ENCODE measurements around the gene PRKCE. TPM values are rescaled to one million over a fixed set of nuclear protein-coding genes. Genes with fewer than 3 reads are reported as not detected.

The PRKCE gene
- total RNA-seq, 1 experiment from 2014 or later = 4.4 TPM

GRCh38 chr2:45706033-45706432 lies 54.6 kb downstream of the PRKCE start:
- Mint-ChIP-seq H3K4me1 (ENCODE audit: low read depth, unreplicated experiment) (no peaks in the 10 kb centered on the region), H3K27me3 (ENCODE audit: insufficient read depth, unreplicated experiment) (no peaks in the 10 kb centered on the region), H3K4me3 (ENCODE audit: unreplicated experiment) (no peak overlapping the region), H3K36me3 (ENCODE audit: insufficient read depth, unreplicated experiment) (no peaks in the 10 kb centered on the region), H3K9me3 (ENCODE audit: unreplicated experiment) (no peaks in the 10 kb centered on the region), H3K27ac (ENCODE audit: unreplicated experiment) (no peak overlapping the region)
- BruUV-seq (replicated peaks) = no TSS peak
- TF ChIP-seq CTCF (IDR thresholded peaks at IDR 0.05; ENCODE audit: insufficient read depth in 1 of 2, low read depth in 1 of 2, low read length in 1 of 2, severe bottlenecking in 1 of 2, unreplicated experiment in 1 of 2) = no peak
- Histone ChIP-seq H3K27me3 (replicated peaks; ENCODE audit: control insufficient read depth, insufficient read depth, low read length) (no peaks in the 10 kb centered on the region), H3K4me1 (no peaks in the 10 kb centered on the region), H3K9me3 (no peaks in the 10 kb centered on the region), H3K36me3 (ENCODE audit: control insufficient read depth, insufficient read depth, low read length) (no peaks in the 10 kb centered on the region), H3K4me3 (ENCODE audit: low read depth, low read length) (no peak overlapping the region)
- no peak for DNase-seq
- CTCF ChIA-PET = no interaction called here
- POLR2A ChIA-PET = no interaction called here
- intact Hi-C loops (cut with micrococcal nuclease; ENCODE audit: unreplicated experiment) = no loop called here

GRCh38 chr2:45707006-45707405 lies 55.5 kb downstream of the PRKCE start:
- intact Hi-C loops (cut with micrococcal nuclease; ENCODE audit: unreplicated experiment) = no loop called here
- H3K9me3 ChIP-seq = no peaks in the 10 kb centered on the region
- H3K36me3 ChIP-seq (ENCODE audit: control insufficient read depth, insufficient read depth, low read length) = no peaks in the 10 kb centered on the region
- Mint-ChIP-seq H3K27me3 (ENCODE audit: insufficient read depth, unreplicated experiment) (no peaks in the 10 kb centered on the region), H3K27ac (ENCODE audit: unreplicated experiment) (no peak overlapping the region), H3K4me1 (ENCODE audit: low read depth, unreplicated experiment) (no peaks in the 10 kb centered on the region), H3K9me3 (ENCODE audit: unreplicated experiment) (no peaks in the 10 kb centered on the region), H3K36me3 (ENCODE audit: insufficient read depth, unreplicated experiment) (no peaks in the 10 kb centered on the region), H3K4me3 (ENCODE audit: unreplicated experiment) (no peak overlapping the region)
- POLR2A ChIA-PET = no interaction called here
- TF ChIP-seq CTCF (IDR thresholded peaks at IDR 0.05; ENCODE audit: insufficient read depth in 1 of 2, low read depth in 1 of 2, low read length in 1 of 2, severe bottlenecking in 1 of 2, unreplicated experiment in 1 of 2) = no peak
- no TSS peak for BruUV-seq (replicated peaks)
- H3K27me3 ChIP-seq (replicated peaks; ENCODE audit: control insufficient read depth, insufficient read depth, low read length) = no peaks in the 10 kb centered on the region
- CTCF ChIA-PET = no interaction called here
- H3K4me1 ChIP-seq = no peaks in the 10 kb centered on the region
- no peak overlapping the region for H3K4me3 ChIP-seq (ENCODE audit: low read depth, low read length)
- DNase-seq = no peak

GRCh38 chr2:45707661-45708060 lies 56.2 kb downstream of the PRKCE start:
- H3K36me3 Mint-ChIP-seq (ENCODE audit: insufficient read depth, unreplicated experiment) = no peaks in the 10 kb centered on the region
- ChIA-PET CTCF (no interaction called here), POLR2A (no interaction called here)
- no peak overlapping the region for H3K4me3 ChIP-seq (ENCODE audit: low read depth, low read length)
- no peak overlapping the region for H3K27ac Mint-ChIP-seq (ENCODE audit: unreplicated experiment)
- no peaks in the 10 kb centered on the region for H3K4me1 ChIP-seq
- TF ChIP-seq CTCF (IDR thresholded peaks at IDR 0.05; ENCODE audit: insufficient read depth in 1 of 2, low read depth in 1 of 2, low read length in 1 of 2, severe bottlenecking in 1 of 2, unreplicated experiment in 1 of 2) = no peak
- H3K9me3 Mint-ChIP-seq (ENCODE audit: unreplicated experiment) = no peaks in the 10 kb centered on the region
- no TSS peak for BruUV-seq (replicated peaks)
- no peaks in the 10 kb centered on the region for H3K27me3 ChIP-seq (replicated peaks; ENCODE audit: control insufficient read depth, insufficient read depth, low read length)
- H3K27me3 Mint-ChIP-seq (ENCODE audit: insufficient read depth, unreplicated experiment) = no peaks in the 10 kb centered on the region
- DNase-seq = no peak
- H3K36me3 ChIP-seq (ENCODE audit: control insufficient read depth, insufficient read depth, low read length) = no peaks in the 10 kb centered on the region
- H3K4me3 Mint-ChIP-seq (ENCODE audit: unreplicated experiment) = no peak overlapping the region
- intact Hi-C loops (cut with micrococcal nuclease; ENCODE audit: unreplicated experiment) = no loop called here
- H3K9me3 ChIP-seq = no peaks in the 10 kb centered on the region
- no peaks in the 10 kb centered on the region for H3K4me1 Mint-ChIP-seq (ENCODE audit: low read depth, unreplicated experiment)

Measured in Caco-2 (cell line).